ENCODE data around the gene TBC1D22A. TPM values are rescaled to one million over a fixed set of nuclear protein-coding genes. Genes with fewer than 3 reads are reported as not detected.

The TBC1D22A gene
- total RNA-seq, 6 experiments from 2014 or later: 20.4 to 24.1 (median 22.2) TPM

GRCh38 chr22:46867106-46867505, 104.7 kb downstream of the TBC1D22A start:
- TF ChIP-seq CTCF (IDR thresholded peaks at IDR 0.05): no peak
- DNase-seq: no peak
- Mint-ChIP-seq H3K27ac (peak overlapping the region; percentile 74), H3K36me3 (ENCODE audit: low read depth) (peaks cover 23% of the 10 kb centered on the region), H3K4me1 (ENCODE audit: low read depth) (peaks cover 34% of the 10 kb centered on the region), H3K4me3 (peak overlapping the region; percentile 58), H3K9me3 (peaks cover 12% of the 10 kb centered on the region; the same call in 1 of the 2 replicates), H3K27me3 (ENCODE audit: insufficient read depth) (no peaks in the 10 kb centered on the region)

GRCh38 chr22:46869329-46869728, 106.9 kb downstream of the TBC1D22A start:
- Mint-ChIP-seq H3K9me3 (peaks cover 12% of the 10 kb centered on the region; the same call in 1 of the 2 replicates), H3K4me3 (no peak overlapping the region), H3K36me3 (ENCODE audit: low read depth) (peaks cover 32% of the 10 kb centered on the region), H3K27me3 (ENCODE audit: insufficient read depth) (no peaks in the 10 kb centered on the region; the same call in 1 of the 2 replicates), H3K4me1 (ENCODE audit: low read depth) (peaks cover 34% of the 10 kb centered on the region), H3K27ac (no peak overlapping the region)
- TF ChIP-seq CTCF (IDR thresholded peaks at IDR 0.05): no peak
- DNase-seq: no peak

- no peaks in the 10 kb centered on the region; the same call in 1 of the 2 replicates for H3K27me3 Mint-ChIP-seq (ENCODE audit: insufficient read depth)
- DNase-seq: no peak
- TF ChIP-seq CTCF (IDR thresholded peaks at IDR 0.05): no peak
- H3K27ac Mint-ChIP-seq: no peak overlapping the region
- peaks cover 12% of the 10 kb centered on the region; the same call in 1 of the 2 replicates for H3K9me3 Mint-ChIP-seq
- peaks cover 32% of the 10 kb centered on the region for H3K36me3 Mint-ChIP-seq (ENCODE audit: low read depth)
- H3K4me3 Mint-ChIP-seq: no peak overlapping the region
- H3K4me1 Mint-ChIP-seq (ENCODE audit: low read depth): peaks cover 34% of the 10 kb centered on the region
Measured at GRCh38 chr22:46869831-46870441, 107.5 kb downstream of the TBC1D22A start.

- H3K27me3 Mint-ChIP-seq (ENCODE audit: insufficient read depth): no peaks in the 10 kb centered on the region; the same call in 1 of the 2 replicates
- no peak overlapping the region for H3K4me3 Mint-ChIP-seq
- no peak for TF ChIP-seq CTCF (IDR thresholded peaks at IDR 0.05)
- DNase-seq: no peak
- peaks cover 12% of the 10 kb centered on the region; the same call in 1 of the 2 replicates for H3K9me3 Mint-ChIP-seq
- no peak overlapping the region for H3K27ac Mint-ChIP-seq
- H3K36me3 Mint-ChIP-seq (ENCODE audit: low read depth): peaks cover 32% of the 10 kb centered on the region
- peaks cover 16% of the 10 kb centered on the region for H3K4me1 Mint-ChIP-seq (ENCODE audit: low read depth)
Measured at GRCh38 chr22:46871826-46872225, 109.4 kb downstream of the TBC1D22A start.

GRCh38 chr22:46875089-46875488, 112.6 kb downstream of the TBC1D22A start:
- no peak overlapping the region for H3K27ac Mint-ChIP-seq
- H3K4me1 Mint-ChIP-seq (ENCODE audit: low read depth): no peaks in the 10 kb centered on the region
- no peaks in the 10 kb centered on the region; the same call in 1 of the 2 replicates for H3K27me3 Mint-ChIP-seq (ENCODE audit: insufficient read depth)
- H3K9me3 Mint-ChIP-seq: peaks cover 12% of the 10 kb centered on the region; the same call in 1 of the 2 replicates
- no peak for DNase-seq
- TF ChIP-seq CTCF (IDR thresholded peaks at IDR 0.05): no peak
- no peak overlapping the region for H3K4me3 Mint-ChIP-seq
- H3K36me3 Mint-ChIP-seq (ENCODE audit: low read depth): peaks cover 25% of the 10 kb centered on the region

All from HFFc6 (cell line).